Testis (tissue), 2 donors: Measurements from ENCODE around the gene TMC1.
A peak's percentile ranks its signal among the peaks of the same experiment; 100 is the strongest.

ENCODE experiments used
- POLR2A ChIP-seq: fragments of 450-650 bp; IDR thresholded peaks from one replicate; pipeline ENCODE4 v1.6.1; 2017; ENCODE audit warnings: antibody characterized with exemption, mild to moderate bottlenecking, moderate library complexity
- TF ChIP-seq, protein P1 (sequence below), 3 experiments: fragments of 450-650 bp in 2 of 3; fragments of 200-600 bp in 1 of 3; sonication (generic) in 1 of 3; IDR thresholded peaks; one replicate each; pipeline ENCODE4 v1.5.1; 2016 to 2019; ENCODE audit warnings: antibody characterized with exemption in 3 of 3, mild to moderate bottlenecking in 2 of 3, moderate library complexity in 1 of 3

DNA sequence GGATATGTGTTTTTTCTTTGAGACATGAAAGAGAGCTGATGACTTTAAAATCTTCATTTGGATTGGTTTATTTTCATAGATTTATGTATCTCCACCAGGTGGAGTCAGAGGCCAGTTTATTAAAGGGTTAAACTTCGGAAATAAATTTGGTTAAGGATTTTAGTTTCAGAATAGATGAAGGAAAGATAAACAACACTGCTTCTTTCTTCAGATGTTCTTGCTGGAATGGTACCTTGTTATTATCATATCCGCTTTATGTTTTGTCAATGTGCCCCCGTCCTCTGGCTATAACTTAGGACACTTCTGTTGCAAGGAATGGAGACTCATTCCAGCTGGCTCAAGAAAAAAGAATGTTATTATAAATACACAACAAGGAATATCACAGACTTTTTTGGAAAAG lies 350.3 kb downstream of the TMC1 start:
- TF ChIP-seq, protein P1, sequence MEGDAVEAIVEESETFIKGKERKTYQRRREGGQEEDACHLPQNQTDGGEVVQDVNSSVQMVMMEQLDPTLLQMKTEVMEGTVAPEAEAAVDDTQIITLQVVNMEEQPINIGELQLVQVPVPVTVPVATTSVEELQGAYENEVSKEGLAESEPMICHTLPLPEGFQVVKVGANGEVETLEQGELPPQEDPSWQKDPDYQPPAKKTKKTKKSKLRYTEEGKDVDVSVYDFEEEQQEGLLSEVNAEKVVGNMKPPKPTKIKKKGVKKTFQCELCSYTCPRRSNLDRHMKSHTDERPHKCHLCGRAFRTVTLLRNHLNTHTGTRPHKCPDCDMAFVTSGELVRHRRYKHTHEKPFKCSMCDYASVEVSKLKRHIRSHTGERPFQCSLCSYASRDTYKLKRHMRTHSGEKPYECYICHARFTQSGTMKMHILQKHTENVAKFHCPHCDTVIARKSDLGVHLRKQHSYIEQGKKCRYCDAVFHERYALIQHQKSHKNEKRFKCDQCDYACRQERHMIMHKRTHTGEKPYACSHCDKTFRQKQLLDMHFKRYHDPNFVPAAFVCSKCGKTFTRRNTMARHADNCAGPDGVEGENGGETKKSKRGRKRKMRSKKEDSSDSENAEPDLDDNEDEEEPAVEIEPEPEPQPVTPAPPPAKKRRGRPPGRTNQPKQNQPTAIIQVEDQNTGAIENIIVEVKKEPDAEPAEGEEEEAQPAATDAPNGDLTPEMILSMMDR (IDR thresholded peaks at IDR 0.05), result peak; percentile 29 to 41 (median 38)
- no peak for TF ChIP-seq POLR2A
